GM12873 (cell line): ENCODE data around the gene HSPB2.

Experiments
- TF ChIP-seq, protein P1 (sequence below): IDR thresholded peaks from 2 replicates; pipeline ENCODE4 v1.5.1; 2012; ENCODE audit warnings: low read depth, mild to moderate bottlenecking, moderate library complexity, low read length, control low read depth; ENCODE audit not compliant: insufficient read depth; ENCODE audit errors: missing control alignments

Gene HSPB2

DNA sequence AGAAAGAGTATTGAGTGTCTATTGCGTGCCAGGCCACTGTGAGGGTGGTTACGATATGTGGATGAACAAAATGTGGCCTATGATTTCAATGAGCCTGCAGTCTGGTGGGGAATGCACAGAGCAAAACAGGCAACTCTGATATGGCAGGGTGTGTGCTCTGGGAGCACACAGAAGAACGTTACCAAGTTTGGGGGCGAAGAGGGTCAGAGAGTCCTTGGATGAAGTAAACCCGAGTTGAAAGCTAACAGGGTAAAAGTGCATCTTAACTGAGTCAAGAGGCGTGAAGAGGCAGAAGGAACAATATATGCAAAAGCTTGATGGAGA lies 32.9 kb upstream of the HSPB2 start:
- TF ChIP-seq, protein P1, sequence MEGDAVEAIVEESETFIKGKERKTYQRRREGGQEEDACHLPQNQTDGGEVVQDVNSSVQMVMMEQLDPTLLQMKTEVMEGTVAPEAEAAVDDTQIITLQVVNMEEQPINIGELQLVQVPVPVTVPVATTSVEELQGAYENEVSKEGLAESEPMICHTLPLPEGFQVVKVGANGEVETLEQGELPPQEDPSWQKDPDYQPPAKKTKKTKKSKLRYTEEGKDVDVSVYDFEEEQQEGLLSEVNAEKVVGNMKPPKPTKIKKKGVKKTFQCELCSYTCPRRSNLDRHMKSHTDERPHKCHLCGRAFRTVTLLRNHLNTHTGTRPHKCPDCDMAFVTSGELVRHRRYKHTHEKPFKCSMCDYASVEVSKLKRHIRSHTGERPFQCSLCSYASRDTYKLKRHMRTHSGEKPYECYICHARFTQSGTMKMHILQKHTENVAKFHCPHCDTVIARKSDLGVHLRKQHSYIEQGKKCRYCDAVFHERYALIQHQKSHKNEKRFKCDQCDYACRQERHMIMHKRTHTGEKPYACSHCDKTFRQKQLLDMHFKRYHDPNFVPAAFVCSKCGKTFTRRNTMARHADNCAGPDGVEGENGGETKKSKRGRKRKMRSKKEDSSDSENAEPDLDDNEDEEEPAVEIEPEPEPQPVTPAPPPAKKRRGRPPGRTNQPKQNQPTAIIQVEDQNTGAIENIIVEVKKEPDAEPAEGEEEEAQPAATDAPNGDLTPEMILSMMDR = no peak

DNA sequence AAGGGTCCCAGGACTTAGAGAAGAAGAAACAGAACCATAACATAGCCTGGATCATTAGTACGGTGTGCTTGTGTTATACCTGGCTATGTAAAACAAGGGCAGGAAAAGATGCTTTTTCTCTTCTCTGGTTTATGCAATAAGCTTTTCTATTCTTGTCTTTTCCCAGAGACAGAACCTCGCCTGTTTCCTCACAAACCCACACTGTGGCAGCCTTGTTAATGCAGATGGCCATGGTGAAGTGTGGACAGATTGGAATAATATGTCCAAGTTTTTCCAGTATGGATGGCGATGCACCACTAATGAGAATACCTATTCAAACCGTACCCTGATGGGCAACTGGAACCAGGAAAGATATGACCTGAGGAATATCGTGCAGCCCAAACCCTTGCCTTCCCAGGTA lies 30.3 kb upstream of the HSPB2 start:
- TF ChIP-seq, protein P1 = no peak

DNA sequence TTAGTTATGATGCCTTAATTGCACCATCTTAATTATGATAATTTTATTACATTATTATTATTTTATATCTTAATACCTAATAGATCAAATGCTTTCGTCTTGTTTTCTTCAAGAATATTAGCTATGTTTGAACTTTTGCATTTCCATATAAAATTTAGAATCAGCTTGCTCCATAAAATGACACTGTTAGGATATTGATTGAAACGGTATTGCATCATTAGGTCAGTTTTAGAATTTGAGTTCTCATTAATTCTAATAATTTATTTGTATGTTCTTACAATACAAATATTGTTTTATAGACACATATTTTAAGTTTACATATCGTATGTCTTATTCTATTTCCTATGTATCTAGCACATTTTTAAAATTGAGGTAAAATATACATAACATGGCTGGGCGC lies 26.5 kb upstream of the HSPB2 start:
- TF ChIP-seq, protein P1 = no peak

DNA sequence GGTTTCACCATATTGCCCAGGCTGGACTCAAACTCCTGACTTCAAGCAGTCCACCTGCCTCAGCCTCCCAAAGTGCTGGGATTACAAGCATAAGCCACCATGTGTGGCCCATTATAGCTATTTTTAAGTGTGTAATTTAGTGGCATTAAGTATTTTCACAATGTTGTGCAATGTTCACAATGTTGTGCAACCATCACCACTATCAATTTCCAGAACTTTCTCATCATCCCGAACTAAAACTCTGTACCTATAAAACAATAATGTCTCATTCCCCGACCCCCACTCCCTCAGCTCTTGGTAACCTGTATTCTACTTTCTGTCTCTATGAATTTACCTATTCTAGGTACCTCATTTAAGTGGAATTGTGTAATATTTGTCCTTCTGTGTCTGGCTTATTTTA lies 25.7 kb upstream of the HSPB2 start:
- TF ChIP-seq, protein P1 = no peak

DNA sequence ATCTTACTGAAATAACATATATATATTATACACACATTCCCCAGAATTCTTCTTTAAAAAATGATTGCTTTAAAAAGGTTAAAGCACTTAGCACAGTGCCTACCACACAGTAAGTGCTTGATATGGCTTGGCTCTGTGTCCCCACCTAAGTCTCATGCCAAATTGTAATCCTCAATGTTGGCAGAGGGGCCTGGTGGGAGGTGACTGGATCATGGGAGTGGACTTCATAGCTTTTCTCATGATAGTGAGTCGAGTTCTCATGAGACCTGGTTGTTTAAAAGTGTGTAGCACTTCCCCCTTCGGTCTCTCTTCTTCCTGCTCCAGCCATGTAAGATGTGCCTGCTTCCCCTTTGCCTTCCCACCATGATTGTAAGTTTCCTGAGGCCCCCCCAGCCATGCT lies 7.1 kb upstream of the HSPB2 start:
- TF ChIP-seq, protein P1 = no peak

DNA sequence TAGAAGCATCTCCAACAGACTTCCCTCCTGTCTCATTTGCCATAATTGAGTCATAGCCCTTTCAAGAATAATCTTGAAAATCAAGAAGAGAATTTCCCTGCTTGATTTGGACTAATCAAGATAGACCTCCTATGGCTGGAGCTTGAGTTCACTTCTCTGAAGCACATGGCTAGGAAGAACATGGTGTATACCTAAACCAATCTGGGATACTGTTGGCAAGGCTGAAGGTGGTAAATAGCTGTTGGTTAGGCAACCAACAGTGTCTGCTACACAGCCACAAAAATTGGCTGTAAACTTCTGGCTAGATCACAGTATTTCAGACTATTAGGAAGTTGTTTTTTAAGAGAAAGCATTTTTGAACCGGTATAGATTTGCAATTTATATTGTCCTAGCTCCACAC lies 5.9 kb upstream of the HSPB2 start:
- TF ChIP-seq, protein P1 = no peak

DNA sequence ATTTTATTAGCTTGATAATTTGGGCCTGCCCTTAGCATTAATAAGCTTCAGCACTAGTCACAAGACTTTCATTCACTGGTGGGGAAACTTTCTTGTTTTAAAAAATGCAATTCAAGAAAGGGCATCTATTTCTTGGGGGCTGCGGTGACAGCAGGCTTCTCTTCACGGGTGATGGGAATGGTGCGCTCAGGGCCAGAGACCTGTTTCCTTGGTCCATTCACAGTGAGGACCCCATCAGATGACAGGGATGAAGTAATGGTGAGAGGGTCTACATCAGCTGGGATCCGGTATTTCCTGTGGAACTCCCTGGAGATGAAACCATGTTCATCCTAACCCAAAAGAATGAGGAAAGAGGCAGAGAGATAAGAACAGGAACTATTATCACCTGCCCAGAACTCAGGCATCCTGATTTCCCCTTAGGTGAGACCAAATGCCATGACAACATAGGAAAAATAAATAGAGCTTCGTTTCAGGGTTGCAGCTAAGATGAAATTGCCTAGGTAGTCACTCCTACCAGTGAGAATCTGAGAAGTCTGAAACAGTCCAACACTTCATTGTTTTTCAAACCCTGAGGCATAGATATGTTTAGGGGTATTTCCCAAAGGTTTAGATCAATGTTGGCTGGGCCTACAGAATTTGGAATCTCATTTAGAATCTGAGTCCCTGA lies 3.8 kb upstream of the HSPB2 start:
- TF ChIP-seq, protein P1 = no peak

DNA sequence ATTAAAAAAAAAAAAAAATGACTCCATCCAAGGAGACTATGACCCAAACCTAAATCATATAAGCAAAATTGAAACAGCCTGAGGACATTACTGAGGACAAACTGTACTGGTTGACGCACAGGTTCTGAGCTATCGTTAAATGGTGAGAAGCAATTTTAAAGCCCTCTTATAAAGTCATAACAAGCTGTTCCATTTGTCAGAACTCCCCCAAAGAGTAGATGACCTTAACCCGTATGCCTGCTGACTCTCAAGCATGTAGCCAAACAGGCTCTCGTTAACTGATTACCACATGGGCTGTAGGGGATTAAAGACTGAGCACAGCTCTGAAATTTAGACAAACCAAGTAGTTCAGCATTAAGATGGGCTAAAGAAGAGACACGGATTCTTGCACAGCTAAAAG lies 3.2 kb upstream of the HSPB2 start:
- TF ChIP-seq, protein P1 = no peak
